T-helper 2 cell treated with Interferon-gamma antibody and Interleukin-4, amounts not matched to agents 5 μg/mL and 100 μg/mL, for 36 hours (primary cell): Measurements from ENCODE around the gene SH3BP4.

Experiments used
- DNase-seq: peaks from one replicate; pipeline ENCODE4 v3.0.0; 2021; ENCODE audit warnings: low spot score
- H3K27ac Mint-ChIP-seq: one replicate; pipeline ENCODE4 v1.8.0; 2021; ENCODE audit warnings: mild to moderate bottlenecking, mixed read lengths
- H3K27me3 Mint-ChIP-seq: one replicate; pipeline ENCODE4 v1.8.0; 2021; ENCODE audit warnings: low read depth, mixed read lengths
- H3K36me3 Mint-ChIP-seq: one replicate; pipeline ENCODE4 v1.8.0; 2021; ENCODE audit warnings: low read depth, mixed read lengths
- H3K4me1 Mint-ChIP-seq: one replicate; pipeline ENCODE4 v1.8.0; 2021; ENCODE audit warnings: low read depth, mixed read lengths
- H3K4me3 Mint-ChIP-seq: one replicate; pipeline ENCODE4 v1.8.0; 2022; ENCODE audit warnings: mild to moderate bottlenecking, moderate library complexity, mixed read lengths
- H3K9me3 Mint-ChIP-seq: one replicate; pipeline ENCODE4 v1.8.0; 2021; ENCODE audit warnings: mixed read lengths

The SH3BP4 gene

GRCh38 chr2:234929002-234929401 is 22.8 kb upstream of the SH3BP4 start:
- Mint-ChIP-seq H3K27ac (no peak overlapping the region), H3K27me3 (no peaks in the 10 kb centered on the region), H3K36me3 (no peaks in the 10 kb centered on the region), H3K4me1 (no peaks in the 10 kb centered on the region), H3K4me3 (no peak overlapping the region), H3K9me3 (no peaks in the 10 kb centered on the region)
- DNase-seq, result no peak

GRCh38 chr2:234930397-234930796 is 21.4 kb upstream of the SH3BP4 start:
- no peaks in the 10 kb centered on the region for H3K36me3 Mint-ChIP-seq
- no peaks in the 10 kb centered on the region for H3K9me3 Mint-ChIP-seq
- no peak for DNase-seq
- H3K4me3 Mint-ChIP-seq, result no peak overlapping the region
- no peak overlapping the region for H3K27ac Mint-ChIP-seq
- no peaks in the 10 kb centered on the region for H3K27me3 Mint-ChIP-seq
- no peaks in the 10 kb centered on the region for H3K4me1 Mint-ChIP-seq

GRCh38 chr2:234931371-234931770 is 20.4 kb upstream of the SH3BP4 start:
- no peaks in the 10 kb centered on the region for H3K4me1 Mint-ChIP-seq
- H3K4me3 Mint-ChIP-seq, result no peak overlapping the region
- no peak for DNase-seq
- H3K9me3 Mint-ChIP-seq, result no peaks in the 10 kb centered on the region
- H3K36me3 Mint-ChIP-seq, result no peaks in the 10 kb centered on the region
- no peak overlapping the region for H3K27ac Mint-ChIP-seq
- no peaks in the 10 kb centered on the region for H3K27me3 Mint-ChIP-seq

GRCh38 chr2:234932591-234933168 is 19.1 kb upstream of the SH3BP4 start:
- H3K9me3 Mint-ChIP-seq, result no peaks in the 10 kb centered on the region
- no peak overlapping the region for H3K27ac Mint-ChIP-seq
- no peaks in the 10 kb centered on the region for H3K36me3 Mint-ChIP-seq
- H3K27me3 Mint-ChIP-seq, result no peaks in the 10 kb centered on the region
- H3K4me1 Mint-ChIP-seq, result no peaks in the 10 kb centered on the region
- no peak for DNase-seq
- no peak overlapping the region for H3K4me3 Mint-ChIP-seq

GRCh38 chr2:234935311-234935710 is 16.5 kb upstream of the SH3BP4 start:
- DNase-seq, result no peak
- H3K27ac Mint-ChIP-seq, result no peak overlapping the region
- H3K9me3 Mint-ChIP-seq, result no peaks in the 10 kb centered on the region
- H3K27me3 Mint-ChIP-seq, result no peaks in the 10 kb centered on the region
- no peaks in the 10 kb centered on the region for H3K4me1 Mint-ChIP-seq
- H3K4me3 Mint-ChIP-seq, result no peak overlapping the region
- H3K36me3 Mint-ChIP-seq, result no peaks in the 10 kb centered on the region

GRCh38 chr2:234939576-234939975 is 12.2 kb upstream of the SH3BP4 start:
- peaks cover 13% of the 10 kb centered on the region for H3K27me3 Mint-ChIP-seq
- no peaks in the 10 kb centered on the region for H3K36me3 Mint-ChIP-seq
- H3K4me1 Mint-ChIP-seq, result no peaks in the 10 kb centered on the region
- H3K9me3 Mint-ChIP-seq, result peaks cover 6% of the 10 kb centered on the region
- no peak overlapping the region for H3K4me3 Mint-ChIP-seq
- no peak for DNase-seq
- H3K27ac Mint-ChIP-seq, result no peak overlapping the region

- H3K4me3 Mint-ChIP-seq, result no peak overlapping the region
- H3K4me1 Mint-ChIP-seq, result no peaks in the 10 kb centered on the region
- DNase-seq, result no peak
- H3K27ac Mint-ChIP-seq, result no peak overlapping the region
- peaks cover 13% of the 10 kb centered on the region for H3K27me3 Mint-ChIP-seq
- peaks cover 6% of the 10 kb centered on the region for H3K9me3 Mint-ChIP-seq
- no peaks in the 10 kb centered on the region for H3K36me3 Mint-ChIP-seq
These were observed 11.8 kb upstream of the SH3BP4 start for GRCh38 chr2:234939996-234940395.

- Mint-ChIP-seq H3K27ac (no peak overlapping the region), H3K4me1 (no peaks in the 10 kb centered on the region), H3K36me3 (no peaks in the 10 kb centered on the region), H3K27me3 (peaks cover 13% of the 10 kb centered on the region), H3K9me3 (peaks cover 6% of the 10 kb centered on the region), H3K4me3 (no peak overlapping the region)
- no peak for DNase-seq
These were observed 11.3 kb upstream of the SH3BP4 start for GRCh38 chr2:234940527-234940926.

- Mint-ChIP-seq H3K4me1 (no peaks in the 10 kb centered on the region), H3K9me3 (peaks cover 6% of the 10 kb centered on the region), H3K36me3 (no peaks in the 10 kb centered on the region), H3K4me3 (no peak overlapping the region), H3K27ac (no peak overlapping the region), H3K27me3 (peaks cover 46% of the 10 kb centered on the region)
- DNase-seq, result no peak
These were observed 6.4 kb upstream of the SH3BP4 start for GRCh38 chr2:234945339-234945873.

GRCh38 chr2:234947556-234947955 is 4.3 kb upstream of the SH3BP4 start:
- Mint-ChIP-seq H3K36me3 (no peaks in the 10 kb centered on the region), H3K4me1 (peaks cover 2% of the 10 kb centered on the region), H3K9me3 (peaks cover 6% of the 10 kb centered on the region), H3K27ac (no peak overlapping the region), H3K4me3 (no peak overlapping the region), H3K27me3 (peaks cover 55% of the 10 kb centered on the region)
- DNase-seq, result no peak

- no peak overlapping the region for H3K4me3 Mint-ChIP-seq
- DNase-seq, result no peak
- H3K4me1 Mint-ChIP-seq, result peaks cover 2% of the 10 kb centered on the region
- no peaks in the 10 kb centered on the region for H3K9me3 Mint-ChIP-seq
- H3K27ac Mint-ChIP-seq, result no peak overlapping the region
- peaks cover 65% of the 10 kb centered on the region for H3K27me3 Mint-ChIP-seq
- no peaks in the 10 kb centered on the region for H3K36me3 Mint-ChIP-seq
These were observed 1.9 kb upstream of the SH3BP4 start for GRCh38 chr2:234949762-234950434.

- H3K9me3 Mint-ChIP-seq, result no peaks in the 10 kb centered on the region
- no peak overlapping the region for H3K27ac Mint-ChIP-seq
- H3K27me3 Mint-ChIP-seq, result peaks cover 70% of the 10 kb centered on the region
- no peak overlapping the region for H3K4me3 Mint-ChIP-seq
- peaks cover 2% of the 10 kb centered on the region for H3K4me1 Mint-ChIP-seq
- DNase-seq, result no peak
- H3K36me3 Mint-ChIP-seq, result no peaks in the 10 kb centered on the region
These were observed 1.4 kb upstream of the SH3BP4 start for GRCh38 chr2:234950435-234950729.

GRCh38 chr2:234950730-234951663 is 820 bp upstream of the SH3BP4 start:
- Mint-ChIP-seq H3K9me3 (no peaks in the 10 kb centered on the region), H3K4me1 (peaks cover 2% of the 10 kb centered on the region), H3K4me3 (peak overlapping the region; percentile 73), H3K27ac (no peak overlapping the region), H3K27me3 (peaks cover 74% of the 10 kb centered on the region), H3K36me3 (no peaks in the 10 kb centered on the region)
- DNase-seq, result no peak
